CD14-positive monocyte (primary cell): ENCODE data around the gene NECTIN1. TPM values are rescaled to one million over a fixed set of nuclear protein-coding genes. Genes with fewer than 3 reads are reported as not detected.

Experiments
- DNase-seq, 3 donors: peaks; one replicate each; pipeline ENCODE4 v3.0.0-alpha.2; 2011 to 2022
- H2AFZ ChIP-seq: 2 replicates; pipeline ENCODE4 v1.6.0; 2012; ENCODE audit warnings: mild to moderate bottlenecking, low read depth, low read length, inconsistent platforms; ENCODE audit not compliant: insufficient read depth, poor library complexity, severe bottlenecking
- H3K27ac ChIP-seq, 2 donors: 1 replicate in 1 of 2; 2 replicates in 1 of 2; pipeline ENCODE4 v1.5.1; 2012 to 2013; ENCODE audit warnings: low read length in 2 of 2, control low read depth in 1 of 2, inconsistent platforms in 1 of 2, low read depth in 1 of 2, mild to moderate bottlenecking in 1 of 2
- H3K27me3 ChIP-seq, 2 donors: one replicate each; pipeline versions ENCODE4 v1.6.0 to v1.6.1; 2011 to 2013; ENCODE audit warnings: low read length in 2 of 2; ENCODE audit not compliant: control insufficient read depth in 2 of 2, insufficient read depth in 2 of 2
- H3K36me3 ChIP-seq, 2 donors: replicated peaks in 1 of 2; 1 replicate in 1 of 2; 2 replicates in 1 of 2; pipeline versions ENCODE4 v1.5.1 to v1.6.1; 2012 to 2013; ENCODE audit warnings: low read length in 2 of 2, control low read depth in 1 of 2, inconsistent platforms in 1 of 2, mild to moderate bottlenecking in 1 of 2; ENCODE audit not compliant: insufficient read depth in 2 of 2, control insufficient read depth in 1 of 2
- H3K4me1 ChIP-seq, 2 donors: 1 replicate in 1 of 2; 2 replicates in 1 of 2; pipeline versions ENCODE4 v1.5.1 to v1.6.1; 2012 to 2013; ENCODE audit warnings: low read length in 2 of 2, control low read depth in 1 of 2, inconsistent platforms in 1 of 2, mild to moderate bottlenecking in 1 of 2, moderate library complexity in 1 of 2; ENCODE audit not compliant: insufficient read depth in 2 of 2, control insufficient read depth in 1 of 2
- H3K4me2 ChIP-seq: replicated peaks from 2 replicates; pipeline ENCODE3; 2012; ENCODE audit warnings: low read length, moderate library complexity, mild to moderate bottlenecking; ENCODE audit not compliant: poor library complexity, severe bottlenecking; ENCODE audit errors: extremely low read depth
- H3K4me3 ChIP-seq, 3 experiments: fragments of 200-600 bp in 1 of 3; sonication (generic) in 1 of 3; replicated peaks in 1 of 3; 1 replicate in 2 of 3; 2 replicates in 1 of 3; pipeline ENCODE4 v1.5.1; 2011 to 2013; ENCODE audit warnings: low read length in 3 of 3, mild to moderate bottlenecking in 3 of 3, control low read depth in 2 of 3, low read depth in 2 of 3, inconsistent platforms in 1 of 3, moderate library complexity in 1 of 3
- H3K79me2 ChIP-seq: 2 replicates; pipeline ENCODE4 v1.6.0; 2012; ENCODE audit warnings: mild to moderate bottlenecking, control low read depth, inconsistent platforms, low read length, moderate library complexity; ENCODE audit not compliant: insufficient read depth
- H3K9ac ChIP-seq: 2 replicates; pipeline ENCODE4 v1.6.0; 2017; ENCODE audit warnings: low read length, mild to moderate bottlenecking; ENCODE audit not compliant: insufficient read depth, poor library complexity, severe bottlenecking
- H3K9me3 ChIP-seq, 2 donors: replicated peaks in 1 of 2; 1 replicate in 1 of 2; 2 replicates in 1 of 2; pipeline versions ENCODE4 v1.5.1 to v1.6.1; 2012 to 2013; ENCODE audit warnings: low read length in 2 of 2, control low read depth in 1 of 2; ENCODE audit not compliant: control insufficient read depth in 1 of 2, insufficient read depth in 1 of 2
- H4K20me1 ChIP-seq: 2 replicates; pipeline ENCODE4 v1.6.0; 2012; ENCODE audit warnings: mild to moderate bottlenecking, low read length, control low read depth, moderate library complexity; ENCODE audit not compliant: insufficient read depth
- H3K27ac Mint-ChIP-seq, 7 donors: one replicate each; pipeline ENCODE4 v1.8.0; 2020; ENCODE audit warnings: mild to moderate bottlenecking in 7 of 7, mixed read lengths in 7 of 7, moderate library complexity in 6 of 7, inconsistent platforms in 2 of 7
- H3K27me3 Mint-ChIP-seq, 3 donors: one replicate each; pipeline ENCODE4 v1.8.0; 2021 to 2022; ENCODE audit warnings: low read depth in 3 of 3, mild to moderate bottlenecking in 3 of 3, mixed read lengths in 3 of 3, moderate library complexity in 3 of 3, inconsistent platforms in 1 of 3
- H3K36me3 Mint-ChIP-seq, 2 donors: one replicate each; pipeline ENCODE4 v1.8.0; 2020; ENCODE audit warnings: mixed read lengths in 2 of 2, inconsistent platforms in 1 of 2, mild to moderate bottlenecking in 1 of 2
- H3K4me1 Mint-ChIP-seq: one replicate; pipeline ENCODE4 v1.8.0; 2020; ENCODE audit warnings: mild to moderate bottlenecking, mixed read lengths
- H3K4me3 Mint-ChIP-seq, 2 donors: one replicate each; pipeline ENCODE4 v1.8.0; 2020; ENCODE audit warnings: mild to moderate bottlenecking in 2 of 2, mixed read lengths in 2 of 2, moderate library complexity in 1 of 2
- H3K9me3 Mint-ChIP-seq, 7 donors: one replicate each; pipeline ENCODE4 v1.8.0; 2020 to 2022; ENCODE audit warnings: mixed read lengths in 7 of 7, mild to moderate bottlenecking in 6 of 7, moderate library complexity in 6 of 7, inconsistent platforms in 2 of 7
- WGBS: methylation state at CpG from one replicate; pipeline ENCODE4 v1.1.5; 2013; ENCODE audit warnings: missing lambda C conversion rate; ENCODE audit not compliant: insufficient coverage; 5-methylcytosine and 5-hydroxymethylcytosine counted together
- intact Hi-C, 2 donors: fragments of 100-400 bp; cut with micrococcal nuclease; formaldehyde crosslinking; loops; one replicate each; pipeline versions ENCODE4 v1.15.0 to v1.15.1; 2023
- polyA plus RNA-seq, 3 donors: library from polyadenylated mRNA; depleted of rRNA in 1 of 3; unstranded in 2 of 3; stranded (reverse) in 1 of 3; fragments of 300-500 nt in 2 of 3; fragments of >200 nt in 1 of 3; fragmentation: Illumina TruSeq in 2 of 3; gene quantifications; 1 replicate in 2 of 3; 2 replicates in 1 of 3; pipeline ENCODE4 v1.2.3, GENCODE V29; 2012 to 2021
- TF ChIP-seq, protein P1 (sequence below): fragments of 200-600 bp; IDR thresholded peaks from one replicate; pipeline ENCODE4 v1.8.0; 2022; ENCODE audit warnings: antibody characterized with exemption, mild to moderate bottlenecking

NECTIN1 gene
- polyA plus RNA-seq, 3 donors = 0.53 to 8.3 (median 0.85) TPM

DNA sequence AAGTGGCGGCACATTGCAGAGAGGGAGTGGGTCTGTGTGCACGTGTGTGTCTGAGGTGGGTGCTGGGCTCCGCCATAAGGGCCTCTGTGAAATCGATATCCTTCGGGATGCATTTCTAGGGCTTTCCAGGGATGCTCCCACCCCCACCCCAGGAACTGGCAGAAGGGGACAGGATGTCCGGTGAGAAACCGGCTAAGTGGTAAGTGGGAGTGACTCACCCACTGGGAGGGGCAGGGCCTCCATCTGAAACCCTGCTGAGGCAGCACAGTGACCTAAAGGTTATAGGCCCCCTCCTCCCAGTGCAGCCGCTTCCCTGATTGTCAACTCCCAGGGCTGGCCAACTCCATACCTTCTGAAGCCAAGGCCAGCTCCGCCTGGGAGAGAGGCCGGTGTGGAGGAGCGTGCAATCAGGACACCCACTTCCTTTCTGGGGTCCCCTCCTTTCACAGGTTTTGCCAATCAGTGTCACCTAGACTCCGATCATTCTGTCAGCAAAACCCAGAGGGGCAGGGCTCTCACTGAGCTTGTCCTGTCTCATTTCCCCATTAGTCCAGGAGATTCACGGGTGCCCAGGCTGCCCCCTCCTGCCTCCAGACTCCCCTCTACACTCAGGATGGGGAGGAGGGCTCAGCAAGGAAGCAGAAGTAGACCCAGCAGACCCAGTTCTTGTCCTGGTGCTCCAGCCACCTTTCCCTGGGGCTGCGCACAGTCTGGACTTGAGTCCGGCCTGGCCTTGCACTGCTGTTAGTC is 44.5 kb downstream of the NECTIN1 start:
- Histone ChIP-seq H3K79me2 (no peaks in the 10 kb centered on the region), H3K4me2 (peak overlapping the region; percentile 7), H3K4me1 (peaks cover 41 to 52% of the 10 kb centered on the region in 2 donors), H3K4me3 (no peak overlapping the region), H3K9me3 (no peaks in the 10 kb centered on the region), H3K36me3 (no peaks in the 10 kb centered on the region), H3K27me3 (no peaks in the 10 kb centered on the region), H3K9ac (peak overlapping the region; percentile 27), H4K20me1 (peaks cover 26% of the 10 kb centered on the region), H2AFZ (no peak overlapping the region), H3K27ac (no peak overlapping the region)
- H3K4me3 Mint-ChIP-seq = no peak overlapping the region
- H3K9me3 Mint-ChIP-seq = peaks cover 0 to 3% (median 0%) of the 10 kb centered on the region in 7 donors
- peaks cover 68% of the 10 kb centered on the region for H3K4me1 Mint-ChIP-seq
- H3K36me3 Mint-ChIP-seq = no peaks in the 10 kb centered on the region
- peaks cover 3 to 5% (median 4%) of the 10 kb centered on the region in 3 donors for H3K27me3 Mint-ChIP-seq
- 39% methylated on average over 3 of the region's 15 CpGs for WGBS
- TF ChIP-seq, protein P1, sequence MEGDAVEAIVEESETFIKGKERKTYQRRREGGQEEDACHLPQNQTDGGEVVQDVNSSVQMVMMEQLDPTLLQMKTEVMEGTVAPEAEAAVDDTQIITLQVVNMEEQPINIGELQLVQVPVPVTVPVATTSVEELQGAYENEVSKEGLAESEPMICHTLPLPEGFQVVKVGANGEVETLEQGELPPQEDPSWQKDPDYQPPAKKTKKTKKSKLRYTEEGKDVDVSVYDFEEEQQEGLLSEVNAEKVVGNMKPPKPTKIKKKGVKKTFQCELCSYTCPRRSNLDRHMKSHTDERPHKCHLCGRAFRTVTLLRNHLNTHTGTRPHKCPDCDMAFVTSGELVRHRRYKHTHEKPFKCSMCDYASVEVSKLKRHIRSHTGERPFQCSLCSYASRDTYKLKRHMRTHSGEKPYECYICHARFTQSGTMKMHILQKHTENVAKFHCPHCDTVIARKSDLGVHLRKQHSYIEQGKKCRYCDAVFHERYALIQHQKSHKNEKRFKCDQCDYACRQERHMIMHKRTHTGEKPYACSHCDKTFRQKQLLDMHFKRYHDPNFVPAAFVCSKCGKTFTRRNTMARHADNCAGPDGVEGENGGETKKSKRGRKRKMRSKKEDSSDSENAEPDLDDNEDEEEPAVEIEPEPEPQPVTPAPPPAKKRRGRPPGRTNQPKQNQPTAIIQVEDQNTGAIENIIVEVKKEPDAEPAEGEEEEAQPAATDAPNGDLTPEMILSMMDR = no peak
- H3K27ac Mint-ChIP-seq = no peak overlapping the region
- intact Hi-C loops = no loop called here
- peak; percentile 12 to 49 (median 26) for DNase-seq

DNA sequence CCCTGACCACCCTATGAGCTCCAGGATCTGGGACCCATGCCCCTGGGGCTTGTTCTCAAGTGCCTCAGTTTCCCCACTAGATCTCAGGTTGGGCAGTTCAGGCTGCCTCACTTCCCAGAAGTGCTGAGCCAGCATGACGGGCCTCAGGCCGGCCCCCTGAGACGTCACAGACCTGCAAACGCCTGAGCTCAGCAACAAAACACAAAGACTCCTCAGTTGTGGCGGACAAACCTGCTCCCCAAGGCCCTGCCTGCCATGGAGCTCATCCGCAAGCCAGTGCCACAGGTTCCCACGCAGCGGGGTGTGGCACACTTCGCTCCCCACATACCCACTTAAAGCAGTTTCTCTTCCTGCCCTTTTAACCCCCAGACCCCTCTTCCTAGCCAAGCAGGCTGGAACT is 45.2 kb downstream of the NECTIN1 start:
- Histone ChIP-seq H3K4me2 (no peak overlapping the region), H3K4me3 (no peak overlapping the region), H3K9ac (no peak overlapping the region), H4K20me1 (peaks cover 26% of the 10 kb centered on the region), H3K9me3 (no peaks in the 10 kb centered on the region), H2AFZ (no peak overlapping the region), H3K4me1 (peaks cover 40 to 51% of the 10 kb centered on the region in 2 donors), H3K36me3 (no peaks in the 10 kb centered on the region), H3K27me3 (no peaks in the 10 kb centered on the region), H3K79me2 (no peaks in the 10 kb centered on the region), H3K27ac (no peak overlapping the region)
- Mint-ChIP-seq H3K27me3 (peaks cover 3 to 5% (median 4%) of the 10 kb centered on the region in 3 donors), H3K4me1 (peaks cover 64% of the 10 kb centered on the region), H3K9me3 (peaks cover 0 to 3% (median 0%) of the 10 kb centered on the region in 7 donors), H3K27ac (no peak overlapping the region), H3K36me3 (no peaks in the 10 kb centered on the region), H3K4me3 (no peak overlapping the region)
- WGBS = 67% methylated on average over 3 of the region's 9 CpGs
- intact Hi-C loops = no loop called here
- no peak for DNase-seq
- TF ChIP-seq, protein P1 = no peak
